NCI-H748 (cell line): Measurements from ENCODE around the gene RTKN.
"Not testable (repeated sequence)": the region's sequence is repeated elsewhere in the genome, so short reads cannot be mapped to it uniquely, and the experiment has no call there.

Experiments used
- DNase-seq: peaks from one replicate; lab custom pipeline; 2025; ENCODE audit not compliant: unreplicated experiment; lab: John Stamatoyannopoulos, UW

RTKN gene

GRCh38 chr2:74461187-74462053, 19.7 kb upstream of the RTKN start:
- DNase-seq, result peak; percentile 6

- not testable (repeated sequence) for DNase-seq
These were observed 18.4 kb upstream of the RTKN start for GRCh38 chr2:74460187-74460586.

GRCh38 chr2:74459503-74460118, 17.9 kb upstream of the RTKN start:
- DNase-seq, result not testable (repeated sequence)

GRCh38 chr2:74458938-74459363, 17.2 kb upstream of the RTKN start:
- peak; percentile 14 for DNase-seq

GRCh38 chr2:74458132-74458937, 16.6 kb upstream of the RTKN start, which contains the start of gene WBP1:
TSS of gene WBP1 (plus strand) at chr2:74458438. CDS start at chr2:74458603, 165 bp downstream.
- DNase-seq, result peak; percentile 99

- peak; percentile 86 for DNase-seq
These were observed 15.9 kb upstream of the RTKN start for GRCh38 chr2:74457549-74458131.

- no peak for DNase-seq
These were observed 15.4 kb upstream of the RTKN start for GRCh38 chr2:74457129-74457548.

GRCh38 chr2:74454654-74455511, 13.1 kb upstream of the RTKN start, which contains the start of gene INO80B:
TSS of gene INO80B (plus strand) at chr2:74455087. CDS start at chr2:74455117, 30 bp downstream.
- peak; percentile 95 for DNase-seq

- no peak for DNase-seq
These were observed 8.9 kb upstream of the RTKN start for GRCh38 chr2:74450570-74451190.

GRCh38 chr2:74448771-74449170, 7.0 kb upstream of the RTKN start:
- DNase-seq, result no peak

GRCh38 chr2:74447230-74447999, 5.7 kb upstream of the RTKN start:
- DNase-seq, result no peak

- DNase-seq, result no peak
These were observed 3.0 kb upstream of the RTKN start for GRCh38 chr2:74444498-74445318.

GRCh38 chr2:74442483-74443297, 953 bp upstream of the RTKN start:
- not testable (repeated sequence) for DNase-seq

GRCh38 chr2:74441170-74441689, 507 bp downstream of the RTKN start:
- DNase-seq, result peak; percentile 68

GRCh38 chr2:74440378-74441169, 1.2 kb downstream of the RTKN start:
- DNase-seq, result peak; percentile 84

- no peak for DNase-seq
These were observed 1.8 kb downstream of the RTKN start for GRCh38 chr2:74439803-74440377.
